ENCODE measurements around the gene TRNP1.

Gene TRNP1

GRCh38 chr1:26959722-26960624 lies 33.5 kb upstream of the TRNP1 start, which contains the start of gene KDF1:
Gene KDF1, minus strand, starts transcription at chr1:26960468. Its CDS starts 8,088 bp downstream, at chr1:26952380.
- H3K27ac Mint-ChIP-seq: peak within 1 kb of the TSS; percentile 17
- H3K27me3 Mint-ChIP-seq: peaks cover 76% of the 10 kb centered on the region
- H3K4me1 Mint-ChIP-seq (ENCODE audit: low read depth): peaks cover 12% of the 10 kb centered on the region
- peak within 1 kb of the TSS; percentile 55 for H3K4me3 Mint-ChIP-seq
- H3K36me3 Mint-ChIP-seq (ENCODE audit: low read depth): no peaks in the 10 kb centered on the region
- peaks cover 7% of the 10 kb centered on the region for H3K9me3 Mint-ChIP-seq
- intact Hi-C loops (cut with micrococcal nuclease): no loop called here

GRCh38 chr1:26960625-26960966 lies 32.9 kb upstream of the TRNP1 start:
- Mint-ChIP-seq H3K27ac (peak overlapping the region; percentile 17), H3K36me3 (ENCODE audit: low read depth) (no peaks in the 10 kb centered on the region), H3K4me3 (peak overlapping the region; percentile 53), H3K27me3 (peaks cover 70% of the 10 kb centered on the region), H3K9me3 (peaks cover 7% of the 10 kb centered on the region), H3K4me1 (ENCODE audit: low read depth) (peaks cover 12% of the 10 kb centered on the region)
- intact Hi-C loops (cut with micrococcal nuclease): no loop called here

- intact Hi-C loops (cut with micrococcal nuclease): no loop called here
- Mint-ChIP-seq H3K27ac (no peak overlapping the region), H3K9me3 (no peaks in the 10 kb centered on the region), H3K36me3 (ENCODE audit: low read depth) (no peaks in the 10 kb centered on the region), H3K27me3 (peaks cover 72% of the 10 kb centered on the region), H3K4me3 (no peak overlapping the region), H3K4me1 (ENCODE audit: low read depth) (peaks cover 12% of the 10 kb centered on the region)
Observed at GRCh38 chr1:26961826-26962225, 31.7 kb upstream of the TRNP1 start.

- H3K9me3 Mint-ChIP-seq: no peaks in the 10 kb centered on the region
- no peak overlapping the region for H3K27ac Mint-ChIP-seq
- H3K36me3 Mint-ChIP-seq (ENCODE audit: low read depth): no peaks in the 10 kb centered on the region
- intact Hi-C loops (cut with micrococcal nuclease): loop anchor here (5.0 kb wide), 1 partner anchor 132 kb away; no protein-coding TSS in a partner anchor
- peaks cover 6% of the 10 kb centered on the region for H3K4me1 Mint-ChIP-seq (ENCODE audit: low read depth)
- H3K27me3 Mint-ChIP-seq: peaks cover 56% of the 10 kb centered on the region
- H3K4me3 Mint-ChIP-seq: no peak overlapping the region
Observed at GRCh38 chr1:26965213-26965612, 28.3 kb upstream of the TRNP1 start.

GRCh38 chr1:26965628-26966027 lies 27.9 kb upstream of the TRNP1 start:
- Mint-ChIP-seq H3K36me3 (ENCODE audit: low read depth) (no peaks in the 10 kb centered on the region), H3K27ac (no peak overlapping the region), H3K4me3 (no peak overlapping the region), H3K4me1 (ENCODE audit: low read depth) (peaks cover 3% of the 10 kb centered on the region), H3K9me3 (no peaks in the 10 kb centered on the region), H3K27me3 (peaks cover 55% of the 10 kb centered on the region)
- intact Hi-C loops (cut with micrococcal nuclease): loop anchor here (5.0 kb wide), 1 partner anchor 132 kb away; no protein-coding TSS in a partner anchor

- intact Hi-C loops (cut with micrococcal nuclease): no loop called here
- Mint-ChIP-seq H3K9me3 (no peaks in the 10 kb centered on the region), H3K4me1 (ENCODE audit: low read depth) (peaks cover 9% of the 10 kb centered on the region), H3K27me3 (peaks cover 39% of the 10 kb centered on the region), H3K36me3 (ENCODE audit: low read depth) (no peaks in the 10 kb centered on the region), H3K4me3 (no peak overlapping the region), H3K27ac (no peak overlapping the region)
Observed at GRCh38 chr1:26970810-26971209, 22.7 kb upstream of the TRNP1 start.

- Mint-ChIP-seq H3K4me1 (ENCODE audit: low read depth) (peaks cover 9% of the 10 kb centered on the region), H3K27me3 (peaks cover 31% of the 10 kb centered on the region), H3K4me3 (no peak overlapping the region), H3K27ac (no peak overlapping the region), H3K9me3 (no peaks in the 10 kb centered on the region), H3K36me3 (ENCODE audit: low read depth) (no peaks in the 10 kb centered on the region)
- intact Hi-C loops (cut with micrococcal nuclease): no loop called here
Observed at GRCh38 chr1:26971590-26971989, 21.9 kb upstream of the TRNP1 start.

- H3K4me1 Mint-ChIP-seq (ENCODE audit: low read depth): peaks cover 9% of the 10 kb centered on the region
- H3K27me3 Mint-ChIP-seq: peaks cover 28% of the 10 kb centered on the region
- no peak overlapping the region for H3K4me3 Mint-ChIP-seq
- H3K9me3 Mint-ChIP-seq: no peaks in the 10 kb centered on the region
- no peaks in the 10 kb centered on the region for H3K36me3 Mint-ChIP-seq (ENCODE audit: low read depth)
- H3K27ac Mint-ChIP-seq: no peak overlapping the region
- intact Hi-C loops (cut with micrococcal nuclease): no loop called here
Observed at GRCh38 chr1:26972390-26972789, 21.1 kb upstream of the TRNP1 start.

- H3K27me3 Mint-ChIP-seq: peaks cover 28% of the 10 kb centered on the region
- intact Hi-C loops (cut with micrococcal nuclease): no loop called here
- H3K36me3 Mint-ChIP-seq (ENCODE audit: low read depth): no peaks in the 10 kb centered on the region
- H3K4me3 Mint-ChIP-seq: no peak overlapping the region
- no peak overlapping the region for H3K27ac Mint-ChIP-seq
- H3K4me1 Mint-ChIP-seq (ENCODE audit: low read depth): peaks cover 9% of the 10 kb centered on the region
- H3K9me3 Mint-ChIP-seq: no peaks in the 10 kb centered on the region
Observed at GRCh38 chr1:26972821-26973220, 20.7 kb upstream of the TRNP1 start.

GRCh38 chr1:26976621-26977510 lies 16.6 kb upstream of the TRNP1 start:
- peaks cover 9% of the 10 kb centered on the region for H3K4me1 Mint-ChIP-seq (ENCODE audit: low read depth)
- H3K27ac Mint-ChIP-seq: no peak overlapping the region
- H3K27me3 Mint-ChIP-seq: peaks cover 13% of the 10 kb centered on the region
- no peaks in the 10 kb centered on the region for H3K36me3 Mint-ChIP-seq (ENCODE audit: low read depth)
- no peak overlapping the region for H3K4me3 Mint-ChIP-seq
- no peaks in the 10 kb centered on the region for H3K9me3 Mint-ChIP-seq
- intact Hi-C loops (cut with micrococcal nuclease): no loop called here

GRCh38 chr1:26978901-26979300 lies 14.6 kb upstream of the TRNP1 start:
- H3K36me3 Mint-ChIP-seq (ENCODE audit: low read depth): no peaks in the 10 kb centered on the region
- no peaks in the 10 kb centered on the region for H3K9me3 Mint-ChIP-seq

GRCh38 chr1:26981146-26981846 lies 12.2 kb upstream of the TRNP1 start:
- H3K27me3 Mint-ChIP-seq: peaks cover 28% of the 10 kb centered on the region
- intact Hi-C loops (cut with micrococcal nuclease): no loop called here
- H3K4me1 Mint-ChIP-seq (ENCODE audit: low read depth): no peaks in the 10 kb centered on the region
- no peak overlapping the region for H3K27ac Mint-ChIP-seq
- no peaks in the 10 kb centered on the region for H3K9me3 Mint-ChIP-seq
- no peaks in the 10 kb centered on the region for H3K36me3 Mint-ChIP-seq (ENCODE audit: low read depth)
- no peak overlapping the region for H3K4me3 Mint-ChIP-seq

More at GRCh38 chr1:26978901-26979300, 14.6 kb upstream of the TRNP1 start:
- no peak overlapping the region for H3K4me3 Mint-ChIP-seq
- H3K4me1 Mint-ChIP-seq (ENCODE audit: low read depth): no peaks in the 10 kb centered on the region
- H3K27me3 Mint-ChIP-seq: peaks cover 18% of the 10 kb centered on the region
- intact Hi-C loops (cut with micrococcal nuclease): no loop called here
- H3K27ac Mint-ChIP-seq: no peak overlapping the region

- H3K27me3 Mint-ChIP-seq: peaks cover 45% of the 10 kb centered on the region
- no peak overlapping the region for H3K4me3 Mint-ChIP-seq
- no peaks in the 10 kb centered on the region for H3K36me3 Mint-ChIP-seq (ENCODE audit: low read depth)
- H3K4me1 Mint-ChIP-seq (ENCODE audit: low read depth): no peaks in the 10 kb centered on the region
- no peak overlapping the region for H3K27ac Mint-ChIP-seq
- H3K9me3 Mint-ChIP-seq: no peaks in the 10 kb centered on the region
- intact Hi-C loops (cut with micrococcal nuclease): no loop called here
Observed at GRCh38 chr1:26983863-26984262, 9.6 kb upstream of the TRNP1 start.

Data from dendritic cell treated with granulocyte-macrophage colony-stimulating factor and Interleukin-4, amounts not matched to agents 40 ng/mL and 50 ng/mL, for 4 days (primary cell).